NCI-H146 (cell line): ENCODE measurements around the gene LDB2.
A peak's percentile ranks its signal among the peaks of the same experiment; 100 is the strongest.
"Not testable (repeated sequence)": the region's sequence is repeated elsewhere in the genome, so short reads cannot be mapped to it uniquely, and the experiment has no call there.

Experiments
- DNase-seq: peaks from one replicate; lab custom pipeline; 2025; lab: John Stamatoyannopoulos, UW

Gene LDB2

GRCh38 chr4:16897991-16898827 lies at the start of gene LDB2:
TSS of gene LDB2 (minus strand) at chr4:16898645.
- DNase-seq = no peak

GRCh38 chr4:16942491-16942890 lies 44.0 kb upstream of the LDB2 start:
- peak; percentile 8 for DNase-seq

- DNase-seq = no peak
These were observed 40.7 kb upstream of the LDB2 start for GRCh38 chr4:16939178-16939577.

- no peak for DNase-seq
These were observed 40.1 kb upstream of the LDB2 start for GRCh38 chr4:16938512-16939040.

GRCh38 chr4:16931339-16932305 lies 33.2 kb upstream of the LDB2 start:
- DNase-seq = no peak

GRCh38 chr4:16926214-16926613 lies 27.8 kb upstream of the LDB2 start:
- no peak for DNase-seq

- DNase-seq = not testable (repeated sequence)
These were observed 20.3 kb upstream of the LDB2 start for GRCh38 chr4:16918716-16919115.

- peak; percentile 54 for DNase-seq
These were observed 18.4 kb upstream of the LDB2 start for GRCh38 chr4:16916719-16917337.

GRCh38 chr4:16916031-16916430 lies 17.6 kb upstream of the LDB2 start:
- no peak for DNase-seq

- no peak for DNase-seq
These were observed 15.8 kb upstream of the LDB2 start for GRCh38 chr4:16914208-16914607.

- no peak for DNase-seq
These were observed 14.5 kb upstream of the LDB2 start for GRCh38 chr4:16912896-16913295.

GRCh38 chr4:16909281-16909680 lies 10.8 kb upstream of the LDB2 start:
- DNase-seq = no peak

GRCh38 chr4:16908377-16909021 lies 10.1 kb upstream of the LDB2 start:
- no peak for DNase-seq

GRCh38 chr4:16900325-16900724 lies 1.9 kb upstream of the LDB2 start:
- DNase-seq = no peak

GRCh38 chr4:16896881-16897750 lies 1.3 kb downstream of the LDB2 start:
- no peak for DNase-seq

- DNase-seq = no peak
These were observed 4.0 kb downstream of the LDB2 start for GRCh38 chr4:16894406-16894805.

GRCh38 chr4:16893141-16893651 lies 5.2 kb downstream of the LDB2 start:
- DNase-seq = no peak

- DNase-seq = no peak
These were observed 7.8 kb downstream of the LDB2 start for GRCh38 chr4:16890651-16891050.

- DNase-seq = no peak
These were observed 8.5 kb downstream of the LDB2 start for GRCh38 chr4:16889945-16890344.

- no peak for DNase-seq
These were observed 10.6 kb downstream of the LDB2 start for GRCh38 chr4:16887887-16888286.
